HEK293 (cell line): ENCODE data around the gene UGT1A9.

Experiments
- CTCF ChIA-PET: fragments of 350-600 bp; formaldehyde crosslinking; extraction: SDS; loops from one replicate; lab custom pipeline; 2021; ENCODE audit warnings: antibody characterized with exemption; lab: Yijun Ruan, JAX
- POLR2A ChIA-PET: fragments of 300-600 bp; formaldehyde crosslinking; extraction: SDS; loops from one replicate; lab custom pipeline; 2020; ENCODE audit warnings: antibody characterized with exemption, inconsistent platforms; lab: Yijun Ruan, JAX
- H3K27ac ChIP-seq: fragments of 200-500 bp; sonication (Bioruptor generic); 2 replicates; pipeline ENCODE4 v1.5.1; 2014; ENCODE audit warnings: low read depth, low read length, control low read depth, inconsistent platforms; ENCODE audit errors: extremely low read depth
- H3K36me3 ChIP-seq, 2 experiments: fragments of 200-500 bp in 1 of 2; sonication (Bioruptor generic) in 1 of 2; 1 replicate in 1 of 2; 2 replicates in 1 of 2; pipeline ENCODE4 v1.5.1; 2014 to 2017; ENCODE audit warnings: inconsistent platforms in 2 of 2, low read length in 2 of 2; ENCODE audit not compliant: control insufficient read depth in 2 of 2, insufficient read depth in 1 of 2
- H3K4me1 ChIP-seq: fragments of 200-500 bp; sonication (Bioruptor generic); 2 replicates; pipeline ENCODE4 v1.5.1; 2014; ENCODE audit warnings: mild to moderate bottlenecking, low read length, inconsistent platforms; ENCODE audit not compliant: control insufficient read depth, insufficient read depth
- H3K4me3 ChIP-seq: 2 replicates; pipeline ENCODE4 v1.5.1; 2011; ENCODE audit warnings: low read depth, mild to moderate bottlenecking, control low read depth, low read length, moderate library complexity
- H3K9me3 ChIP-seq: fragments of 200-500 bp; sonication (Bioruptor generic); 2 replicates; pipeline ENCODE4 v1.5.1; 2014; ENCODE audit warnings: low read depth, low read length, inconsistent platforms; ENCODE audit not compliant: control insufficient read depth, insufficient read depth
- MEIS1 ChIP-seq: sonication (generic); formaldehyde crosslinking; IDR thresholded peaks from 2 replicates; pipeline ENCODE4 v1.8.1; 2022; ENCODE audit warnings: missing genetic modification reagents, mild to moderate bottlenecking, borderline replicate concordance
- MYNN ChIP-seq: fragments of 450-650 bp; formaldehyde crosslinking; IDR thresholded peaks from 2 replicates; pipeline ENCODE4 v1.5.1; 2016; ENCODE audit warnings: missing biosample characterization, missing genetic modification characterization, borderline replicate concordance
- ZEB2 ChIP-seq: fragments of 450-650 bp; formaldehyde crosslinking; IDR thresholded peaks from 2 replicates; pipeline ENCODE4 v1.5.1; 2016; ENCODE audit warnings: missing biosample characterization, missing genetic modification characterization
- ZFP41 ChIP-seq: fragments of 450-650 bp; formaldehyde crosslinking; IDR thresholded peaks from 2 replicates; pipeline ENCODE4 v1.5.1; 2016; ENCODE audit warnings: missing biosample characterization, missing genetic modification characterization, borderline replicate concordance
- ZNF23 ChIP-seq: fragments of 450-650 bp; formaldehyde crosslinking; IDR thresholded peaks from 2 replicates; pipeline ENCODE4 v1.5.1; 2016; ENCODE audit warnings: missing biosample characterization, missing genetic modification characterization, borderline replicate concordance
- ZNF341 ChIP-seq: fragments of 450-650 bp; formaldehyde crosslinking; IDR thresholded peaks from 2 replicates; pipeline ENCODE4; 2016; ENCODE audit warnings: low read depth, missing biosample characterization, missing genetic modification characterization
- ZNF366 ChIP-seq: fragments of 450-650 bp; formaldehyde crosslinking; conservative IDR thresholded peaks from 2 replicates; pipeline ENCODE4 v1.5.1; 2016; ENCODE audit warnings: missing biosample characterization, missing genetic modification characterization
- ZNF48 ChIP-seq: fragments of 450-650 bp; formaldehyde crosslinking; IDR thresholded peaks from 2 replicates; pipeline ENCODE4 v1.5.1; 2016; ENCODE audit warnings: missing biosample characterization, missing genetic modification characterization
- ZNF596 ChIP-seq: fragments of 450-650 bp; IDR thresholded peaks from 2 replicates; pipeline ENCODE4 v1.5.0; 2018; ENCODE audit warnings: missing biosample characterization, mild to moderate bottlenecking, missing genetic modification characterization, moderate library complexity
- ZNF624 ChIP-seq: fragments of 450-650 bp; formaldehyde crosslinking; IDR thresholded peaks from 2 replicates; pipeline ENCODE4 v1.5.1; 2017; ENCODE audit warnings: missing biosample characterization, missing genetic modification characterization
- ZNF670 ChIP-seq: fragments of 450-650 bp; formaldehyde crosslinking; IDR thresholded peaks from 2 replicates; pipeline ENCODE4 v1.5.1; 2016; ENCODE audit warnings: missing biosample characterization, missing genetic modification characterization, low read depth
- ZNF830 ChIP-seq: fragments of 450-650 bp; IDR thresholded peaks from 2 replicates; pipeline ENCODE4 v1.5.0; 2018; ENCODE audit warnings: missing biosample characterization, missing genetic modification characterization, low read depth, mild to moderate bottlenecking, moderate library complexity
- ZSCAN23 ChIP-seq: fragments of 450-650 bp; formaldehyde crosslinking; IDR thresholded peaks from 2 replicates; pipeline ENCODE4 v1.5.1; 2016; ENCODE audit warnings: missing biosample characterization, missing genetic modification characterization
- ZXDB ChIP-seq: fragments of 450-650 bp; formaldehyde crosslinking; IDR thresholded peaks from 2 replicates; pipeline ENCODE4 v1.5.1; 2016; ENCODE audit warnings: missing biosample characterization, missing genetic modification characterization
- TF ChIP-seq, protein P1 (sequence below): fragments of 450-650 bp; formaldehyde crosslinking; IDR thresholded peaks from 2 replicates; pipeline ENCODE4 v1.5.1; 2016; ENCODE audit warnings: missing biosample characterization, missing genetic modification characterization
- TF ChIP-seq, protein P2 (sequence below): fragments of 450-650 bp; formaldehyde crosslinking; IDR thresholded peaks from 2 replicates; pipeline ENCODE4 v1.5.1; 2016; ENCODE audit warnings: missing biosample characterization, missing genetic modification characterization
- TF ChIP-seq, protein P3 (sequence below): fragments of 450-650 bp; formaldehyde crosslinking; IDR thresholded peaks from 2 replicates; pipeline ENCODE4 v1.5.1; 2016; ENCODE audit warnings: missing biosample characterization, missing genetic modification characterization
- TF ChIP-seq, protein P4 (sequence below): fragments of 450-650 bp; IDR thresholded peaks from 2 replicates; pipeline ENCODE4 v1.5.1; 2018; ENCODE audit warnings: missing biosample characterization, missing genetic modification characterization

UGT1A9 gene

GRCh38 chr2:233799087-233799665 is 127.5 kb downstream of the UGT1A9 start:
- ChIA-PET CTCF (no interaction called here), POLR2A (no interaction called here)
- no peak overlapping the region for H3K27ac ChIP-seq
- H3K36me3 ChIP-seq, result no peaks in the 10 kb centered on the region
- TF ChIP-seq ZNF624 (tag by site-specific recombination), result no peak
- no peak for TF ChIP-seq ZNF23 (tag by site-specific recombination)
- TF ChIP-seq ZXDB (tag by site-specific recombination), result no peak
- no peak for TF ChIP-seq ZNF596
- TF ChIP-seq ZFP41 (tag by site-specific recombination), result no peak
- TF ChIP-seq ZNF830, result no peak
- TF ChIP-seq, protein P1, sequence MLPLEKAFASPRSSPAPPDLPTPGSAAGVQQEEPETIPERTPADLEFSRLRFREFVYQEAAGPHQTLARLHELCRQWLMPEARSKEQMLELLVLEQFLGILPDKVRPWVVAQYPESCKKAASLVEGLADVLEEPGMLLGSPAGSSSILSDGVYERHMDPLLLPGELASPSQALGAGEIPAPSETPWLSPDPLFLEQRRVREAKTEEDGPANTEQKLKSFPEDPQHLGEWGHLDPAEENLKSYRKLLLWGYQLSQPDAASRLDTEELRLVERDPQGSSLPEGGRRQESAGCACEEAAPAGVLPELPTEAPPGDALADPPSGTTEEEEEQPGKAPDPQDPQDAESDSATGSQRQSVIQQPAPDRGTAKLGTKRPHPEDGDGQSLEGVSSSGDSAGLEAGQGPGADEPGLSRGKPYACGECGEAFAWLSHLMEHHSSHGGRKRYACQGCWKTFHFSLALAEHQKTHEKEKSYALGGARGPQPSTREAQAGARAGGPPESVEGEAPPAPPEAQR, result no peak
- no peak for TF ChIP-seq MEIS1 (CRISPR knock-in tag)
- no peak for TF ChIP-seq ZNF48 (tag by site-specific recombination)
- no peak for TF ChIP-seq ZSCAN23 (tag by site-specific recombination)
- TF ChIP-seq ZEB2 (tag by site-specific recombination), result no peak
- TF ChIP-seq ZNF670, result no peak
- TF ChIP-seq ZNF341 (tag by site-specific recombination), result no peak
- TF ChIP-seq ZNF366 (tag by site-specific recombination), result no peak
- TF ChIP-seq, protein P2, sequence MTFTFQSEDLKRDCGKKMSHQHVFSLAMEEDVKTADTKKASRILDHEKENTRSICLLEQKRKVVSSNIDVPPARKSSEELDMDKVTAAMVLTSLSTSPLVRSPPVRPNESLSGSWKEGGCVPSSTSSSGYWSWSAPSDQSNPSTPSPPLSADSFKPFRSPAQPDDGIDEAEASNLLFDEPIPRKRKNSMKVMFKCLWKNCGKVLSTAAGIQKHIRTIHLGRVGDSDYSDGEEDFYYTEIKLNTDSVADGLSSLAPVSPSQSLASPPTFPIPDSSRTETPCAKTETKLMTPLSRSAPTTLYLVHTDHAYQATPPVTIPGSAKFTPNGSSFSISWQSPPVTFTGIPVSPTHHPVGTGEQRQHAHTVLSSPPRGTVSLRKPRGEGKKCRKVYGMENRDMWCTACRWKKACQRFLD (tag by site-specific recombination), result no peak
- no peak for TF ChIP-seq MYNN
- TF ChIP-seq, protein P3, sequence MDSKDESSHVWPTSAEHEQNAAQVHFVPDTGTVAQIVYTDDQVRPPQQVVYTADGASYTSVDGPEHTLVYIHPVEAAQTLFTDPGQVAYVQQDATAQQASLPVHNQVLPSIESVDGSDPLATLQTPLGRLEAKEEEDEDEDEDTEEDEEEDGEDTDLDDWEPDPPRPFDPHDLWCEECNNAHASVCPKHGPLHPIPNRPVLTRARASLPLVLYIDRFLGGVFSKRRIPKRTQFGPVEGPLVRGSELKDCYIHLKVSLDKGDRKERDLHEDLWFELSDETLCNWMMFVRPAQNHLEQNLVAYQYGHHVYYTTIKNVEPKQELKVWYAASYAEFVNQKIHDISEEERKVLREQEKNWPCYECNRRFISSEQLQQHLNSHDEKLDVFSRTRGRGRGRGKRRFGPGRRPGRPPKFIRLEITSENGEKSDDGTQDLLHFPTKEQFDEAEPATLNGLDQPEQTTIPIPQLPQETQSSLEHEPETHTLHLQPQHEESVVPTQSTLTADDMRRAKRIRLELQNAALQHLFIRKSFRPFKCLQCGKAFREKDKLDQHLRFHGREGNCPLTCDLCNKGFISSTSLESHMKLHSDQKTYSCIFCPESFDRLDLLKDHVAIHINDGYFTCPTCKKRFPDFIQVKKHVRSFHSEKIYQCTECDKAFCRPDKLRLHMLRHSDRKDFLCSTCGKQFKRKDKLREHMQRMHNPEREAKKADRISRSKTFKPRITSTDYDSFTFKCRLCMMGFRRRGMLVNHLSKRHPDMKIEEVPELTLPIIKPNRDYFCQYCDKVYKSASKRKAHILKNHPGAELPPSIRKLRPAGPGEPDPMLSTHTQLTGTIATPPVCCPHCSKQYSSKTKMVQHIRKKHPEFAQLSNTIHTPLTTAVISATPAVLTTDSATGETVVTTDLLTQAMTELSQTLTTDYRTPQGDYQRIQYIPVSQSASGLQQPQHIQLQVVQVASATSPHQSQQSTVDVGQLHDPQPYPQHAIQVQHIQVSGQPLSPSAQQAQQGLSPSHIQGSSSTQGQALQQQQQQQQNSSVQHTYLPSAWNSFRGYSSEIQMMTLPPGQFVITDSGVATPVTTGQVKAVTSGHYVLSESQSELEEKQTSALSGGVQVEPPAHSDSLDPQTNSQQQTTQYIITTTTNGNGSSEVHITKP (tag by site-specific recombination), result no peak
- no peak overlapping the region for H3K4me3 ChIP-seq
- H3K9me3 ChIP-seq, result no peaks in the 10 kb centered on the region
- H3K4me1 ChIP-seq, result no peaks in the 10 kb centered on the region

DNA sequence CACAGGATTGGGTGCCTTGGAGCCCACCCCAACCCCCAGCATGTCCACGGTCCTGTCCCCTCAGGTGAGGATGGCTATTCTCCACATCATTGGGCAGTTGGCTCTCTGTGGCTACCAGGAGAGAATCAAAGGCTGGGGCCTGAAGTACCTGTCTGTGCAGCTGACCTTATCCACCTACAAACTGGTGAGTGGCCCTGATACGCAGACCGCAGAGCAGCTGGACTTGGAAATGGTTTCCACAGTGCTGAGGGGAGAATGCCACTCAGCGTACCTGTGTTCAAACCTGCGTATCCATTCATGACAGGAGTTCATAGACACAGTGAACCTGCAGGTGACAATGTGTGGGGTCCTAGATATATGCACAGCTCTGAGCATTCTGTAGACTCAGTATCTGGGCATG is 128.0 kb downstream of the UGT1A9 start:
- POLR2A ChIA-PET, result no interaction called here
- H3K27ac ChIP-seq, result no peak overlapping the region
- TF ChIP-seq, protein P4, sequence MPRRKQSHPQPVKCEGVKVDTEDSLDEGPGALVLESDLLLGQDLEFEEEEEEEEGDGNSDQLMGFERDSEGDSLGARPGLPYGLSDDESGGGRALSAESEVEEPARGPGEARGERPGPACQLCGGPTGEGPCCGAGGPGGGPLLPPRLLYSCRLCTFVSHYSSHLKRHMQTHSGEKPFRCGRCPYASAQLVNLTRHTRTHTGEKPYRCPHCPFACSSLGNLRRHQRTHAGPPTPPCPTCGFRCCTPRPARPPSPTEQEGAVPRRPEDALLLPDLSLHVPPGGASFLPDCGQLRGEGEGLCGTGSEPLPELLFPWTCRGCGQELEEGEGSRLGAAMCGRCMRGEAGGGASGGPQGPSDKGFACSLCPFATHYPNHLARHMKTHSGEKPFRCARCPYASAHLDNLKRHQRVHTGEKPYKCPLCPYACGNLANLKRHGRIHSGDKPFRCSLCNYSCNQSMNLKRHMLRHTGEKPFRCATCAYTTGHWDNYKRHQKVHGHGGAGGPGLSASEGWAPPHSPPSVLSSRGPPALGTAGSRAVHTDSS (tag by site-specific recombination), result no peak
- no peak for TF ChIP-seq ZNF48 (tag by site-specific recombination)
- no peaks in the 10 kb centered on the region for H3K9me3 ChIP-seq
- H3K36me3 ChIP-seq, result no peaks in the 10 kb centered on the region
- no peak overlapping the region for H3K4me3 ChIP-seq
- H3K4me1 ChIP-seq, result no peaks in the 10 kb centered on the region
- CTCF ChIA-PET, result no interaction called here
